Cardiac septum (tissue), 1 donor: Measurements from ENCODE around the gene HOXD10. TPM values are rescaled to one million over a fixed set of nuclear protein-coding genes. Genes with fewer than 3 reads are reported as not detected.
A peak's percentile ranks its signal among the peaks of the same experiment; 100 is the strongest.

Source experiments
- DNase-seq: peaks from one replicate; pipeline ENCODE4 v3.0.0-alpha.2; 2020; ENCODE audit warnings: low spot score
- intact Hi-C: fragments of 100-400 bp; cut with DNase I; formaldehyde crosslinking; loops from one replicate; pipeline ENCODE4 v1.14.0; 2022
- total RNA-seq: library from RNA; stranded (reverse); fragmentation: NEBNext Ultra II Directional; extraction: Animal tissue kit (Norgen Biotek cat#: 25700); gene quantifications from one replicate; pipeline ENCODE4 v1.2.1, GENCODE V29; 2021
- donor health status: DM: no; HTN: no; CAD: no.

The HOXD10 gene
- total RNA-seq, 1 donor from 2014 or later = 0.16 TPM

GRCh38 chr2:176081837-176082524 lies 34.6 kb upstream of the HOXD10 start:
- intact Hi-C loops = loop anchor here (2.0 kb wide), 1 partner anchor 79 kb away; the partner anchor contains the start of gene LNPK
- no peak for DNase-seq

GRCh38 chr2:176082525-176082823 lies 34.1 kb upstream of the HOXD10 start:
- DNase-seq = no peak
- intact Hi-C loops = no loop called here

- no peak for DNase-seq
- intact Hi-C loops = no loop called here
Observed at GRCh38 chr2:176082824-176083751, 33.5 kb upstream of the HOXD10 start.

GRCh38 chr2:176083796-176084261 lies 32.7 kb upstream of the HOXD10 start, which contains the start of gene EVX2:
EVX2 (minus strand) TSS chr2:176083962; CDS start chr2:176083776, 186 bp downstream.
- intact Hi-C loops = no loop called here

GRCh38 chr2:176084611-176085119 lies 31.9 kb upstream of the HOXD10 start:
- intact Hi-C loops = loop anchor here (5.0 kb wide), 3 partner anchors 397 to 772 kb away; no protein-coding TSS in a partner anchor
- peak; percentile 15 for DNase-seq

More at GRCh38 chr2:176083796-176084261, 32.7 kb upstream of the HOXD10 start, which contains the start of gene EVX2:
- DNase-seq = no peak

GRCh38 chr2:176085120-176085788 lies 31.3 kb upstream of the HOXD10 start:
- intact Hi-C loops = loop anchor here (5.0 kb wide), 3 partner anchors 398 to 773 kb away; no protein-coding TSS in a partner anchor
- peak; percentile 63 for DNase-seq

- DNase-seq = no peak
- intact Hi-C loops = loop anchor here (2.0 to 5.0 kb wide), 4 partner anchors 399 to 774 kb away; no protein-coding TSS in a partner anchor
Observed at GRCh38 chr2:176085861-176086771, 30.5 kb upstream of the HOXD10 start.

GRCh38 chr2:176087330-176088047 lies 29.1 kb upstream of the HOXD10 start:
- intact Hi-C loops = loop anchor here (2.0 to 5.0 kb wide), 4 partner anchors 400 to 775 kb away; no protein-coding TSS in a partner anchor
- no peak for DNase-seq

GRCh38 chr2:176088048-176088936 lies 28.3 kb upstream of the HOXD10 start:
- intact Hi-C loops = loop anchor here (5.0 kb wide), 3 partner anchors 401 to 776 kb away; no protein-coding TSS in a partner anchor
- peak; percentile 79 for DNase-seq

GRCh38 chr2:176088937-176089842 lies 27.4 kb upstream of the HOXD10 start:
- no peak for DNase-seq

GRCh38 chr2:176089843-176090395 lies 26.7 kb upstream of the HOXD10 start:
- peak; percentile 50 for DNase-seq
- intact Hi-C loops = loop anchor here (5.0 kb wide), 3 partner anchors 403 to 778 kb away; no protein-coding TSS in a partner anchor

More at GRCh38 chr2:176088937-176089842, 27.4 kb upstream of the HOXD10 start:
- intact Hi-C loops = loop anchor here (5.0 kb wide), 3 partner anchors 402 to 777 kb away; no protein-coding TSS in a partner anchor

- intact Hi-C loops = no loop called here
- peak; percentile 69 for DNase-seq
Observed at GRCh38 chr2:176090862-176091261, 25.7 kb upstream of the HOXD10 start.

- intact Hi-C loops = no loop called here
- peak; percentile 39 for DNase-seq
Observed at GRCh38 chr2:176091329-176092258, 25.0 kb upstream of the HOXD10 start.
